OCI-LY1 (cell line): ENCODE measurements around the gene NUTM2A.
"Not testable (repeated sequence)": the region's sequence is repeated elsewhere in the genome, so short reads cannot be mapped to it uniquely, and the experiment has no call there.

ENCODE experiments used
- CTCF ChIP-seq: fragments of 200-600 bp; sonication (generic), shearing (Covaris generic); IDR thresholded peaks from 2 replicates; pipeline ENCODE4 v1.5.1; 2017; ENCODE audit warnings: mild to moderate bottlenecking, antibody characterized with exemption, low read length, moderate library complexity, mixed read lengths
- EZH2 ChIP-seq: fragments of 200-600 bp; sonication (generic), shearing (Covaris generic); IDR thresholded peaks from 2 replicates; pipeline ENCODE4 v1.8.0; 2017; ENCODE audit warnings: borderline replicate concordance, mixed run types, mild to moderate bottlenecking, antibody characterized with exemption, low read length, moderate library complexity, mixed read lengths

- TF ChIP-seq CTCF, EZH2: not testable (repeated sequence)
These were observed 39.2 kb upstream of the NUTM2A start for GRCh38 chr10:87186016-87186415.
